ENCODE data around the gene C21orf58.

C21orf58 gene

GRCh38 chr21:46254208-46254975 lies 69.3 kb downstream of the C21orf58 start:
- Histone ChIP-seq H3K4me3 (peak overlapping the region in 3 of 10 experiments; percentile 14 to 24 (median 20); a peak in 5 of 20 replicates), H3K9me3 (replicated peaks in 1 of 11) (peaks cover 0 to 20% (median 0%) of the 10 kb centered on the region in 11 experiments; a peak in 10 of 22 replicates), H4K20me1 (peaks cover 0 to 52% (median 22%) of the 10 kb centered on the region in 11 experiments; a peak in 15 of 22 replicates), H3K4me1 (peaks cover 19 to 50% (median 40%) of the 10 kb centered on the region in 10 experiments), H3K27ac (peak overlapping the region; percentile 4 to 79 (median 68); a peak in 20 of 22 replicates), H3K36me3 (peaks cover 91 to 100% (median 99%) of the 10 kb centered on the region in 11 experiments), H3K27me3 (no peaks in the 10 kb centered on the region), H3K4me2 (peak overlapping the region; percentile 56 to 96 (median 73)), H3K9ac (peak overlapping the region in 9 of 11 experiments; percentile 21 to 61 (median 46); a peak in 14 of 22 replicates)
- no peak for TF ChIP-seq Cebpa-rat (IDR thresholded peaks at IDR 0.05)

GRCh38 chr21:46253610-46254124 lies 70.0 kb downstream of the C21orf58 start:
- peak overlapping the region in 8 of 11 experiments; percentile 21 to 61 (median 46); a peak in 13 of 22 replicates for H3K9ac ChIP-seq
- H3K36me3 ChIP-seq, result peaks cover 91 to 100% (median 98%) of the 10 kb centered on the region in 11 experiments
- peaks cover 0 to 20% (median 0%) of the 10 kb centered on the region in 11 experiments; a peak in 10 of 22 replicates for H3K9me3 ChIP-seq (replicated peaks in 1 of 11)
- H3K4me2 ChIP-seq, result peak overlapping the region; percentile 56 to 96 (median 73)
- peak overlapping the region; percentile 4 to 79 (median 68); a peak in 20 of 22 replicates for H3K27ac ChIP-seq
- peaks cover 6 to 50% (median 22%) of the 10 kb centered on the region in 11 experiments; a peak in 15 of 22 replicates for H4K20me1 ChIP-seq
- H3K27me3 ChIP-seq, result no peaks in the 10 kb centered on the region
- H3K4me3 ChIP-seq, result peak overlapping the region in 6 of 10 experiments; percentile 14 to 33 (median 20); a peak in 6 of 20 replicates
- peaks cover 19 to 50% (median 40%) of the 10 kb centered on the region in 10 experiments for H3K4me1 ChIP-seq
- TF ChIP-seq Cebpa-rat (IDR thresholded peaks at IDR 0.05), result no peak

- Histone ChIP-seq H3K9ac (peak overlapping the region in 1 of 11 experiments; percentile 48; a peak in 1 of 22 replicates), H3K9me3 (replicated peaks in 1 of 11) (peaks cover 0 to 20% (median 0%) of the 10 kb centered on the region in 11 experiments; a peak in 10 of 22 replicates), H3K4me1 (peaks cover 19 to 50% (median 40%) of the 10 kb centered on the region in 10 experiments), H3K4me2 (peak overlapping the region in 6 of 11 experiments; percentile 70 to 96 (median 79); a peak in 9 of 22 replicates), H3K4me3 (no peak overlapping the region), H3K27me3 (no peaks in the 10 kb centered on the region), H3K36me3 (peaks cover 90 to 100% (median 98%) of the 10 kb centered on the region in 11 experiments), H4K20me1 (peaks cover 6 to 56% (median 28%) of the 10 kb centered on the region in 11 experiments; a peak in 15 of 22 replicates), H3K27ac (peak overlapping the region in 1 of 11 experiments; percentile 79; a peak in 1 of 22 replicates)
- TF ChIP-seq Cebpa-rat (IDR thresholded peaks at IDR 0.05), result no peak
These were observed 70.8 kb downstream of the C21orf58 start for GRCh38 chr21:46252840-46253239.
